GM19463 (cell line): ENCODE results near the gene PRSS33.

Experiments
- ATAC-seq: cut with Tn5 transposase; IDR thresholded peaks from one replicate; pipeline ENCODE4 v1.9.1; 2021; ENCODE audit warnings: mild to moderate bottlenecking, moderate library complexity; ENCODE audit not compliant: unreplicated experiment

PRSS33 gene

GRCh38 chr16:2821487-2822157 lies 34.3 kb upstream of the PRSS33 start:
- no peak for ATAC-seq

GRCh38 chr16:2820836-2821486 lies 33.6 kb upstream of the PRSS33 start:
- no peak for ATAC-seq

DNA sequence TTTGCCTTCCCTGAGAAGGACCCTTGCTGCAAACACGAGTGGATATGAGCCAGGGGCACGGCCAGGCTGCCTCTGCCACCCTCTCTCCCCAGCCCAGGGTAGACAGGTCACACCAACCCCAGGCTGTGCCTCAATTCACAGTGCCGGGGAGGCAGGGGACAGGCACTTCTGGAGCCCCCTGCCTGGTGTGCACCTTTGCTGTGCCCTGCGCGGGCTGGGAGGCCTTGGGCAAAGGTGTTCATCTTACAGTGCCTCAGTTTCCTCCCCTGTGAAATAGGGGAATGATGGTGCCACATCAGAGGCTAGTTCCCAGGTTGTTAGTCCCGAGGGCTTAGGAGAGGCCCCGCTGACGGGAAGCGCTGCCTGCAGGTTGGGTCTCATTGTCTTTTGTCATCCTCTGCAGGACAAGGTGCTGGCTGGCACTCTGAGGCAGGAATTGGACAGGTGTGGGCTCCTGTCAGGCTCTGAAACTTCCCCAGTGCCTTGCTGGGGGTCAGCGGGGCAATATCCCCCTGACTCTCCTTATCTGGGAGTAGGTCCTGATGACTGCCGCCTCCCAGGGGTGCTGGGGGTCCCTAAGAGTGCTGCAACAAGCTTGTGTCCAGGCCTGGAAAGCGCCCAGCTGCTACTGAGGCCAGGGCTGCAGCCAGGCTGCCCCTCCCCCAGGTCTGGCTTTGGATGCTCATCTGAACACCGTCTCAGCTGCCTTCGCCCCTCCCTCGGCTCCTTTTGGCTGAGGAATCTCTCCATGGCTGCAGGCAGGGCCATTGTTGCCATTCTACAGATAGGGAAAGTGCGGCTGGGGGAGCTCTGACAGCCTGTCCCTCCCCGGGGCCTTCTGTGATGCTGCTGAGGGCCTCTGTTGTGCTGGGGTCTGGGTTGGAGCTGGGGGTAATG lies 32.8 kb upstream of the PRSS33 start:
- ATAC-seq, result no peak

DNA sequence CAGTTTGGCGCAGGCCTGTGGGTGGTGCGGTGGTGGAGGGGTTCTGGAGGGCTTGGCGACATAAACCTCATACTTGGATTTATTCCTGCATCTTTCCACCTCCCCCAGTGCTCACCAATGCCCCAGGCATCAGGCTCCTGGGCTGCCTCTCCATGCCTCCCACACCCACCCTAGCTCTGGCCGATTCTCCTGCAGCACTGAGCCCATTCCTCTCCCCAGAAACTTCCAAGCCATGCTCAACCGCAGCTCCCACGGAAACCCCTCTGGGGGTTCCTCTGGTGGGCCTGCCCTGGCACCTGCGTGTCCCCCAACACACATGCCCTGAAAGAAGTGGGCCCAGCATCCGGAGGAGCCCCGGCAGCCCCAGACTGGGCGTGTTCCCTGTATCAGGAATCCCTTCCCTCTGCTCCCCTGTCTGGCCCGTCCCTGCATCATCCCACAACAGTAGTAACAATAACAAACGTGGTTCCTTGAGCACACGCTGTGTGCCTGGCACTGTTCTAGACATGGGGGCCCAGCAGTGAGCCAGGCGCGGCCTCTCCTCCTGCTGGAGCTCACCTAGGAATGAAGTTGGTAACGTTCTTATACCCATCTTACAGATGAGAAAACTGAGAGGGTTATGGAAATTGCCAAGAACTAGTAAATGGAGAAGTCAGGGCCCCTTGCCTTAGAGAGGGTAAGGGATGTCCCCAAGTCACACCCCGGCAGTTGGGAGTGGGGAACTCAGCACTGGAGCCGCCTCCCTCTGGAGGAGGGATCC lies 32.0 kb upstream of the PRSS33 start:
- no peak for ATAC-seq

GRCh38 chr16:2818272-2818876 lies 31.0 kb upstream of the PRSS33 start:
- ATAC-seq, result no peak

DNA sequence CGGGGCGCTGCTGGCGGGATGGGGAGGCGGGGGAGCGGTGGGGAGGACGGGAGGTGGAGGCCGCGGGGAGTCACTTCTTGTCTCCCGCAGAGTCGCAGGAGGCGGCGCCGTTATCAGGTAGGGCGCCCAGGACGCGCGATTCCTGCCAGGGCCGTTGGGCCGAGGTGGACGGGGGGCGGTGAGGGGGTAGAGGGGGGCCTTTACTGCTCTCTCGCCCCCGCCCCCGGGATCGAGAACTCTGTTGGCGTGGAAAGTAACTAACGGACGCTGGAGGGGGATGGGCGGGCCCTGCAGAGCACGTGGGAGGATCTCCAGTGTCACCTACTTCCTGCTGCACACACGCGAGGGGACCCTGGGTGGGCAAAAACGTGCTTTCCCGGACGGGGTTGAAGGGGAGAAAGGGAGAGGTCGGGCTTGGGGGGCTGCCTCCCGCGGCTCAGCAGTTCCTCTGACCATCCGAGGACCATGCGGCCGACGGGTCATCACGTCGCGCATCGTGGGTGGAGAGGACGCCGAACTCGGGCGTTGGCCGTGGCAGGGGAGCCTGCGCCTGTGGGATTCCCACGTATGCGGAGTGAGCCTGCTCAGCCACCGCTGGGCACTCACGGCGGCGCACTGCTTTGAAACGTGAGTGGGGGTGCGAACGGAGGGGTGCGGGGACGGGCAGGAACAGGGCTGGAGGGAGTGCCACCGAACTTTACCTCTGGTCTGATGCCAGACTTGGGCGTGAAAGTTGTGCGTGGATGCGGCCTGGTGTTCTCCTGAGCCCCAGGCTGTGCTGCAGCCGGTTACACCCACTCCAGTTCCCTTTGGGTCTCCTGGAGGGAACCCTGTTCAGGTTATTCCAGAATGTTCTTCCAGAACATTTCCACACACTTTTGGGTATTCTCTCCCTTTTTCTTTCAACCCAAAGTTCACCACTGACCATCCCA lies 30.2 kb upstream of the PRSS33 start:
- ATAC-seq, result no peak

DNA sequence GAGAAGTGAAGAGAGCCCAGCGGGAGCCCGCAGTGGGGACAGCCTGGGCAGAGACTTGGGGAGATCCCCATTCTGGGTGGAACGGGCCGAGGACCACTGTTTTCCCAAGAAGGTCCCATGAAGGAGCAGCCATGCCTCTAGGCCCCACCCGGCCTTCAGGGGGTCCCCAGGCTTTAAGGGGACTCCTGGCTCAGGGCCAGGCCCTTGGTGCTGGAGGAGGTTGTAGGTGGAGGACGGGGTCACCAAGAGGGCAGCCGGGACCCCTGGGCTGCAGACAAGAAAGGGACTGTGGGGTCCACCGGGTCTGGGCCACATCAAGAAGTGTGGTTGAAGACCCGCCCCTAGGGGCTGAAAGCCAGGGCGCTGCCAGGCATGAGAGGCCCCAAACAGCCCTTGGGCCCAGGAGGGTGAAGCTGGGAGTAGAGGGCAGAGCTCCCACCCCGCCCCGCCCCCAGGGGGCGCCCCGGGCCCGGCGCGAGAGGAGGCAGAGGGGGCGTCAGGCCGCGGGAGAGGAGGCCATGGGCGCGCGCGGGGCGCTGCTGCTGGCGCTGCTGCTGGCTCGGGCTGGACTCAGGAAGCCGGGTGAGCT lies 29.5 kb upstream of the PRSS33 start, which contains the start of gene PRSS21:
PRSS21 (plus strand) TSS at position 487 of the 589 bp plus-strand sequence; CDS start at position 519, 32 bp downstream.
- ATAC-seq, result no peak

DNA sequence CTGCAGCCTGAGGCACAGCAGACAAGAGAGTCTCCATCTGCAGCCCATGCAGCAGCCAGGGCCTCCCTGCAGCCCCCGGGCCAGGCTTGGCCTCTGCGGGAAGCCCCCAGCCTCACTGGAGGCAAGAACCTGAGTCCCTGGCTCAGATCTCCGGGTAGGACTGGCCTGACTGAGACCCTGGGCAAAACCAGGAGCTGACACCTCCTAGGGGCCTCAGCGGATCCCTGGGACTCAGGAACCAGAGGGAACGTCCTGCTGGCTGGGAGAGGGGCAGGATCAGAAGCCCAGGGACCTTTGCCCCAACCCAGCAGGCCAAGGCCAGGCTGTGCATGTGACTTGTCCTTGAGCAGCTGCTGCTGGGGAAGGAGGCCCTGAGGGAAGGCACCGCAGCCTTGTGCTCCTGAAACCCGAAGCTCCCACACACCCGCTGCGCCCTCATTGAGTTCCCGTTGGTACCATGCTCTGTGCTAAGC lies 28.0 kb upstream of the PRSS33 start:
- ATAC-seq, result no peak

GRCh38 chr16:2814551-2815298 lies 27.4 kb upstream of the PRSS33 start:
- ATAC-seq, result no peak

- ATAC-seq, result no peak
These were observed 26.4 kb upstream of the PRSS33 start for GRCh38 chr16:2813771-2814221.

- ATAC-seq, result no peak
These were observed 24.5 kb upstream of the PRSS33 start for GRCh38 chr16:2811703-2812471.

GRCh38 chr16:2810651-2811050 lies 23.3 kb upstream of the PRSS33 start:
- ATAC-seq, result no peak

GRCh38 chr16:2809149-2809760 lies 21.9 kb upstream of the PRSS33 start:
- ATAC-seq, result no peak

DNA sequence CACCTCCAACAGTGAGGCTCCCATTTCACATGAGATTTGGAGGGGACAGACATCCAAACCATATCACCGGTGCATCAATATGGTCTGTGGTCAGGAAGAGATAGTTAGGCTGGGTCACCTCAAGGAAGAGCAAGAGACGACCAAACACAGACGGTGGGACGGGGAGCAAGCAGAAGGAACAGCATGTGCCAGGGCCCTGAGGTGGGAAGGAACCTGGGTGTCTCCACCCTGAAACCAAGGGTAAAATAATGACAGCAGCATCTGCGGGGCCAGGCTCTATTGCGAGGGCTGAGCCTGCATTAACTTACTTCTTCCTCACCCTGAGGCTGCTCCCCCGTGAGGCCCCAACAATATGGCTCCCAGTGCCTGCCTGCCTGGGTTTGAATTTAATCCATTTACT lies 20.8 kb upstream of the PRSS33 start:
- no peak for ATAC-seq

- no peak for ATAC-seq
These were observed 18.9 kb upstream of the PRSS33 start for GRCh38 chr16:2806286-2806685.

DNA sequence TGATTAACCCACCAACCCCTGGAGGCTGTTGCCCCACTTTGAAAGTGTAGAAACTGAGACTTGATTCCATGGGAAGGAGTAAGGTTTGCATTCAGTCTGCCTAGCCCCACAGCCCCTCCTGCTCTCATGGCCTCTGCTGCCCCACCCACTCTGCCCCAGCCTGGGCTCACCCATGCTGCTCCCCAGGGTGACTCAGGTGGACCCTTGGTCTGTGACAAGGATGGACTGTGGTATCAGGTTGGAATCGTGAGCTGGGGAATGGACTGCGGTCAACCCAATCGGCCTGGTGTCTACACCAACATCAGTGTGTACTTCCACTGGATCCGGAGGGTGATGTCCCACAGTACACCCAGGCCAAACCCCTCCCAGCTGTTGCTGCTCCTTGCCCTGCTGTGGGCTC lies 17.4 kb upstream of the PRSS33 start:
- no peak for ATAC-seq
